IMR-90 (cell line): ENCODE data around the gene FBP1. TPM values are rescaled to one million over a fixed set of nuclear protein-coding genes. Genes with fewer than 3 reads are reported as not detected.

Experiments used
- ATAC-seq: fragments of 200-7000 bp; cut with Tn5 transposase; 2 replicates; pipeline ENCODE4 v1.9.1; 2020; ENCODE audit warnings: low read depth, mild to moderate bottlenecking, moderate library complexity
- BruUV-seq: library from RNA; stranded (reverse); fragments of 400-500 nt; replicated peaks from 2 replicates; lab custom pipeline; 2021; lab: Mats Ljungman, UMichigan
- CTCF ChIA-PET: fragments of 300-600 bp; formaldehyde crosslinking; extraction: SDS; loops from one replicate; lab custom pipeline; 2021; ENCODE audit warnings: antibody characterized with exemption; lab: Yijun Ruan, JAX
- POLR2A ChIA-PET: fragments of 300-600 bp; sonication (Branson Sonifier 250); formaldehyde crosslinking; loops from one replicate; lab custom pipeline; 2022; ENCODE audit warnings: antibody characterized with exemption; ENCODE audit not compliant: unreplicated experiment; lab: Charles Lee
- DNase-seq: peaks from one replicate; pipeline ENCODE4 v3.0.0; 2013
- H2AFZ ChIP-seq: replicated peaks from 2 replicates; pipeline ENCODE3; 2013; ENCODE audit warnings: low read length, mild to moderate bottlenecking; ENCODE audit not compliant: poor library complexity
- H2AK5ac ChIP-seq: 2 replicates; pipeline ENCODE4 v1.6.1; 2013; ENCODE audit warnings: low read depth, low read length, inconsistent platforms
- H2AK9ac ChIP-seq: replicated peaks from 2 replicates; pipeline ENCODE3; 2013; ENCODE audit warnings: mild to moderate bottlenecking, low read depth, low read length, moderate library complexity; ENCODE audit not compliant: poor library complexity
- H2BK120ac ChIP-seq: 2 replicates; pipeline ENCODE4 v1.6.1; 2013; ENCODE audit warnings: low read depth, low read length, inconsistent platforms
- H2BK15ac ChIP-seq: 3 replicates; pipeline ENCODE4 v1.6.1; 2013; ENCODE audit warnings: low read depth, low read length, inconsistent platforms
- H2BK20ac ChIP-seq: 2 replicates; pipeline ENCODE4 v1.6.1; 2013; ENCODE audit warnings: low read depth, mild to moderate bottlenecking, inconsistent platforms, low read length, moderate library complexity
- H2BK5ac ChIP-seq: 2 replicates; pipeline ENCODE4 v1.6.1; 2013; ENCODE audit warnings: mild to moderate bottlenecking, low read depth, low read length, inconsistent platforms; ENCODE audit not compliant: poor library complexity, severe bottlenecking
- H3K14ac ChIP-seq: replicated peaks from 2 replicates; pipeline ENCODE4 v1.6.1; 2013; ENCODE audit warnings: low read depth, low read length, inconsistent platforms
- H3K18ac ChIP-seq: 2 replicates; pipeline ENCODE4 v1.6.1; 2013; ENCODE audit warnings: low read depth, low read length, control low read depth
- H3K23ac ChIP-seq: 2 replicates; pipeline ENCODE4 v1.6.1; 2013; ENCODE audit warnings: low read depth, low read length, inconsistent platforms
- H3K27ac ChIP-seq: 2 replicates; pipeline ENCODE4 v1.5.1; 2013; ENCODE audit warnings: mild to moderate bottlenecking, control low read depth, low read length; ENCODE audit not compliant: insufficient read depth
- H3K27me3 ChIP-seq: 2 replicates; pipeline ENCODE4 v1.6.1; 2013; ENCODE audit warnings: low read length; ENCODE audit not compliant: control insufficient read depth, insufficient read depth
- H3K36me3 ChIP-seq: 2 replicates; pipeline ENCODE4 v1.6.1; 2013; ENCODE audit warnings: low read length, mixed read lengths; ENCODE audit not compliant: control insufficient read depth, insufficient read depth
- H3K4ac ChIP-seq: 2 replicates; pipeline ENCODE4 v1.6.1; 2013; ENCODE audit warnings: low read depth, low read length, inconsistent platforms
- H3K4me1 ChIP-seq: 2 replicates; pipeline ENCODE4 v1.6.1; 2013; ENCODE audit warnings: low read length, mixed read lengths; ENCODE audit not compliant: control insufficient read depth, insufficient read depth
- H3K4me2 ChIP-seq: 2 replicates; pipeline ENCODE4 v1.6.1; 2013; ENCODE audit warnings: low read depth, mild to moderate bottlenecking, control low read depth, low read length, moderate library complexity
- H3K4me3 ChIP-seq: 2 replicates; pipeline ENCODE4 v1.5.1; 2013; ENCODE audit warnings: low read depth, mild to moderate bottlenecking, control low read depth, low read length, moderate library complexity; ENCODE audit not compliant: insufficient read depth
- H3K56ac ChIP-seq: 2 replicates; pipeline ENCODE4 v1.6.1; 2013; ENCODE audit warnings: low read length, inconsistent platforms; ENCODE audit not compliant: insufficient read depth; ENCODE audit errors: extremely low read depth
- H3K79me1 ChIP-seq, 2 experiments: 2 replicates each; pipeline ENCODE4 v1.6.1; 2013; ENCODE audit warnings: low read length in 2 of 2, inconsistent platforms in 1 of 2, low read depth in 1 of 2
- H3K9ac ChIP-seq: 2 replicates; pipeline ENCODE4 v1.6.1; 2013; ENCODE audit warnings: low read depth, low read length, control low read depth
- H3K9me1 ChIP-seq: 2 replicates; pipeline ENCODE4 v1.6.1; 2013; ENCODE audit warnings: low read length, inconsistent platforms; ENCODE audit not compliant: insufficient read depth
- H3K9me3 ChIP-seq: 2 replicates; pipeline ENCODE4 v1.6.1; 2013; ENCODE audit warnings: low read length; ENCODE audit not compliant: control insufficient read depth, insufficient read depth
- H4K20me1 ChIP-seq: 2 replicates; pipeline ENCODE4 v1.6.1; 2013; ENCODE audit warnings: low read length, inconsistent platforms; ENCODE audit not compliant: insufficient read depth
- H4K5ac ChIP-seq: 2 replicates; pipeline ENCODE4 v1.6.1; 2013; ENCODE audit warnings: mild to moderate bottlenecking, low read depth, low read length, control low read depth
- H4K8ac ChIP-seq, 2 experiments: 2 replicates each; pipeline ENCODE4 v1.6.1; 2013; ENCODE audit warnings: low read depth in 2 of 2, low read length in 2 of 2, control low read depth in 1 of 2, inconsistent platforms in 1 of 2
- H4K91ac ChIP-seq: 2 replicates; pipeline ENCODE4 v1.6.1; 2013; ENCODE audit warnings: low read depth, low read length, inconsistent platforms; ENCODE audit not compliant: insufficient read depth
- CHD1 ChIP-seq: IDR thresholded peaks from 2 replicates; pipeline ENCODE4 v1.6.1; 2012; ENCODE audit warnings: low read depth, low read length, improper control_type of control experiment
- CTCF ChIP-seq: conservative IDR thresholded peaks from 2 replicates; pipeline ENCODE4 v1.5.1; 2012; ENCODE audit warnings: mild to moderate bottlenecking, low read depth, low read length, improper control_type of control experiment
- FOS ChIP-seq: fragments of 150-350 bp; IDR thresholded peaks from 2 replicates; pipeline ENCODE4 v1.6.1; 2016; ENCODE audit warnings: low read depth, low read length
- NFE2L2 ChIP-seq: fragments of 150-350 bp; IDR thresholded peaks from 2 replicates; pipeline ENCODE4 v1.6.1; 2016; ENCODE audit warnings: low read depth, mild to moderate bottlenecking, low read length
- RCOR1 ChIP-seq: IDR thresholded peaks from 2 replicates; pipeline ENCODE4 v1.6.1; 2012; ENCODE audit warnings: mild to moderate bottlenecking, low read length, improper control_type of control experiment; ENCODE audit not compliant: insufficient replicate concordance
- RFX5 ChIP-seq: IDR thresholded peaks from 2 replicates; pipeline ENCODE4 v1.8.0; 2012; ENCODE audit warnings: low read depth, mild to moderate bottlenecking, low read length, moderate library complexity
- whole genome bisulfite sequencing, 2 experiments: methylation state at CpG; one replicate each; pipeline versions ENCODE4 v1.1.5 to v1.1.7; 2013; ENCODE audit warnings: missing lambda C conversion rate in 2 of 2; ENCODE audit not compliant: insufficient read length in 1 of 2; ENCODE audit errors: extremely low coverage in 2 of 2; 5-methylcytosine and 5-hydroxymethylcytosine counted together
- dilution Hi-C: fragments of 300-500 bp; cut with HindIII; formaldehyde crosslinking; loops from one replicate; pipeline ENCODE4 v1.14.3; 2018; ENCODE audit warnings: low sequenced_read_pairs; ENCODE audit not compliant: unreplicated experiment
- in situ Hi-C: fragments of 300-500 bp; cut with MboI; formaldehyde crosslinking; loops from 3 replicates; pipeline ENCODE4 v1.14.3; 2019; ENCODE audit warnings: low sequenced_read_pairs, inconsistent platforms, mixed read lengths
- intact Hi-C: fragments of 100-400 bp; cut with micrococcal nuclease; formaldehyde crosslinking; loops from 2 replicates; pipeline ENCODE4 v1.10.0; 2022
- polyA plus RNA-seq, 3 experiments: library from polyadenylated mRNA; depleted of rRNA; stranded (reverse); fragments of >200 nt; gene quantifications; 2 replicates each; pipeline ENCODE4 v1.2.3, GENCODE V29; 2012; ENCODE audit warnings: low replicate concordance in 1 of 3
- total RNA-seq: library from RNA; depleted of rRNA; stranded (reverse); fragments of >200 nt; gene quantifications from 2 replicates; pipeline ENCODE4 v1.2.3, GENCODE V29; 2012

FBP1 gene
- total and polyA plus RNA-seq, 2 of the 4 experiments (the other 2 are of a cell fraction) = not detected

GRCh38 chr9:94665613-94666012, 26.3 kb upstream of the FBP1 start:
- Histone ChIP-seq H2BK5ac (no peak overlapping the region), H3K4me1 (no peaks in the 10 kb centered on the region), H3K27ac (no peak overlapping the region), H2BK20ac (no peak overlapping the region), H2AK9ac (no peak overlapping the region), H3K9ac (no peak overlapping the region), H4K8ac (no peak overlapping the region), H3K9me3 (no peaks in the 10 kb centered on the region), H3K36me3 (no peaks in the 10 kb centered on the region), H3K56ac (no peak overlapping the region), H3K4ac (no peak overlapping the region), H4K91ac (no peak overlapping the region), H3K9me1 (no peaks in the 10 kb centered on the region), H3K23ac (no peak overlapping the region), H3K27me3 (peaks cover 19% of the 10 kb centered on the region), H4K20me1 (no peaks in the 10 kb centered on the region), H2AFZ (no peak overlapping the region), H2AK5ac (no peak overlapping the region), H4K5ac (no peak overlapping the region), H3K4me3 (no peak overlapping the region), H2BK15ac (no peak overlapping the region), H3K79me1 (no peaks in the 10 kb centered on the region), H3K4me2 (no peak overlapping the region), H2BK120ac (no peak overlapping the region), H3K18ac (no peak overlapping the region), H3K14ac (no peak overlapping the region)
- in situ Hi-C loops = loop anchor here (10.0 kb wide), 1 partner anchor 1549 kb away; no protein-coding TSS in a partner anchor
- no CpG with 5 or more reads among the region's 3 CpGs for whole genome bisulfite sequencing, 2 experiments
- DNase-seq (no peak), ATAC-seq (no peak)
- no TSS peak for BruUV-seq
- POLR2A ChIA-PET = no interaction called here
- CTCF ChIA-PET = no interaction called here
- intact Hi-C loops = loop anchor here (10.0 kb wide), 1 partner anchor 599 kb away; no protein-coding TSS in a partner anchor
- TF ChIP-seq CHD1 = no peak
- no peak for TF ChIP-seq CTCF
- no peak for TF ChIP-seq FOS
- TF ChIP-seq RCOR1 = no peak
- no peak for TF ChIP-seq NFE2L2
- no peak for TF ChIP-seq RFX5
- dilution Hi-C loops = no loop called here
